ENCODE data around the gene USP14.

- no peak for TF ChIP-seq CTCF (IDR thresholded peaks at IDR 0.05; ENCODE audit: borderline replicate concordance, extremely low read depth, low read length, poor library complexity, severe bottlenecking)
- TF ChIP-seq EZH2 (IDR thresholded peaks at IDR 0.05; ENCODE audit: borderline replicate concordance, low read depth, low read length, severe bottlenecking): no peak
Measured at GRCh38 chr18:191725-192124, 33.4 kb downstream of the USP14 start.

Data from DND-41 (cell line).